Measurements from ENCODE around the gene QARS1.

Gene QARS1

DNA sequence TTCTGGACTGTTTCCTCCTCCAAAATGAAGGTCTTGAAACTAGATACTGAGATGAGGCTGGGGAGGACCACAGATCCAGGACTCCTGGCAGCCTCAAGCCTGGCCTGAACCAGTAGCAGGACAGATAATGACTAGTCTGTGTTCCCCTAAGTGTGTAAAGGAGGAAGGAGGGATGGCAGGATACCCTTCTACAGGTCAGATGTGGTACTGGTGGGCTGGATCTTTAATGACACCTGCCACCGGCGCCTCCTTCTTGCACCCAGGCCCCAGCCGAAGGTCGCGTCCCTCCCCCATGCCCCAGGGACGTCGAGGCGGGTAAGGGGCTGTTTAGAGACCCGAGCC, 15.5 kb upstream of the QARS1 start:
- no peak for DNase-seq

- DNase-seq = no peak
Observed at GRCh38 chr3:49119439-49119838, 14.9 kb upstream of the QARS1 start.

- DNase-seq = no peak
Observed at GRCh38 chr3:49119036-49119435, 14.5 kb upstream of the QARS1 start.

GRCh38 chr3:49112262-49112661, 7.7 kb upstream of the QARS1 start:
- no peak for DNase-seq

DNA sequence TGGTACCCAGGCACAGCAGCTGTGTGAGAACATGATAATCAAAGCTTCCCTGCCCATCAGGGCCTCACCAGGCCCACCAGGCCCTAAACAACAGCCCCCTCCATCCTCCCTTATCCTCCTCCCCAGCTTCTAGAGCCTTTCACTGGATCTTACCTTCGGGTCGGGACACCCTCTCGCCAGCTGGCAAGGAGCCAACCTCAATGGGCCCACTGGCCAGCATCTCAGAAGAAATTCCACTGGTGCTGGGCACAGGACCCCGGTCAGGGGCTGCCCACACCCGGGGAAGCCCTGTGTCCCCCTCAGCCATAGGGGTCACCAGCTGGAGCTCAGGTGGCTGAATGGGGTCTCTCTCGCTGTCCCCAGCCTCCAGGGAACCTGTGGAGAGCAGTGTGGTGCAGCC, 6.8 kb upstream of the QARS1 start:
- no peak for DNase-seq

- DNase-seq = no peak
Observed at GRCh38 chr3:49110780-49111179, 6.2 kb upstream of the QARS1 start.

DNA sequence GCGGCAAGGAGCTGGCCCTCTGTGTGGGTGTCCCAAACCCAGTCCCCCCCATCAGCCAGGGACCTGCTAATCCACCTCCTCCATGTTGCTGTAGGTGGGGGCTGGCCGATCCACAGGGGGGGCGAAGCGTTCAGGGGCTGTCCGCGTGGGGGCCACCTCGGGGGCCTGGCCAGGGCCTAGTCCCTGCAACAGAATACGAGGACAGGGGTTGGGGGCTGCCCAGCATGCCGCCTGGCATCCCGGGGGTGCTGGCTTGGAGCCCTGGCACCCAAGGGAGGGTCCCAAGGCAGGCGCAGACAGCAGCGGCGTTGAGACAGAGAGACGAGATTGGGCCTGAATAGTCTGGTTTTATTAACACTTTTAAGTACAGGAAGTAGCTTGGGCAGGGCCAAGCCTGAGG, 3.8 kb upstream of the QARS1 start:
- DNase-seq = no peak

GRCh38 chr3:49104052-49104426, 518 bp downstream of the QARS1 start:
- DNase-seq = no peak

DNA sequence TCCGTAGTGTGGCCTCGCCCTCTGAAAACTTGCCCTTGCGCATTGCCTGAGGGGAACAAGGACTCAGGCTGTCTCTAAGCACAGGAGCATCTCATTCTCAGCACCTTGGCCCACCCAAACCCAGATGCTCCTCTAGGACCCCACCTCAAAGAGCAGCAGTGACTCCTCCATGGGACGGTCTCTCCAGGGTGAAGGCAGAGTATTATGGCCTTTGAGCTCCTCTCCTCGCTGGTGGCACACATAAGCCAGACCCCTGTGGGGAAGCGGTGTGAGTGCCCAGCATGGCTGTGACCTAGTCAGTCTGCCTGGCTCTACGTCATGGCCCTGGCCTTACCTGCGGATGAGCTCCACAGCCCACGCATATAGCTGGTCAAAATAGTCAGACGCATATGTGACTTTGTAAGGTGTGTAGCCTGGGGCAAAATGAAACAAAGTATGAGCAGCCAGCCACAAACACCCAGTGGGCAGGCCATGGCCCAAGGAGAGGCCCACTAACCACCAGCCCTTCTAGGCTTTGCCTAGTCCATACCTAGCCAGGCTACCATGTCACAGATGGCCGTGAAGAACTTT, 4.4 kb downstream of the QARS1 start:
- DNase-seq = no peak

DNA sequence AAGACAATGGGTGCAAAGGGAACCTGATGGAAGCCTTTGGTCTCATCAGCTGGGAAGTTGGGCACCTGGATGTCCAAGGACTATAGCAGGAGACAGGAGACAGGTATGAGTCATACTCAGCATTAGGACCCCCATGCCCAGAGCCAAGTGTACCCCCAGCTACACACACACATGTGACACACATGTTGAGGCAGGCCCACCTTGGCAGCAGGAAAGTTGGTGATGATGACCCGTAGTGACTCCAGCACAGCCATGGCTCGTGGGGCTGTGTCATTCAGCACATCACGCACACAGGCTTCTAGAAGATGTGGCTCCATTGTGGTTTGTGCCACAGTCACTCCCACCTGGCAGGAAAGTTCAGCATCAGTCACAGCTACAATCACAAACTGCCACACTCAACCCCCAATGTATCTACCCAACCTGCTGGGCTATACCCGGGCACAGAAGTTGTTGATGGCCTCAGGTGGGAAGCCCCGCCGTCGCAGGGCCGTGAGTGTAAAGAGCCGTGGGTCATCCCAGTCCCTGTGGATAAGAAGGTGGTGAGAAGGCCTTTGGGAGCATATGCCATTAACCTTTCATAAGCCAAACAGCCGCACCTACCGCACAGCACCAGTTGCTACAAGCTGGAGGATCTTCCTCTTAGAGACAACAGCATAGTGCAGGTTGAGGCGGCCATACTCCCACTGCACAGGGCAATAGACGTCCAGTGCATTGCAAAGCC, 5.5 kb downstream of the QARS1 start:
- no peak for DNase-seq

DNA sequence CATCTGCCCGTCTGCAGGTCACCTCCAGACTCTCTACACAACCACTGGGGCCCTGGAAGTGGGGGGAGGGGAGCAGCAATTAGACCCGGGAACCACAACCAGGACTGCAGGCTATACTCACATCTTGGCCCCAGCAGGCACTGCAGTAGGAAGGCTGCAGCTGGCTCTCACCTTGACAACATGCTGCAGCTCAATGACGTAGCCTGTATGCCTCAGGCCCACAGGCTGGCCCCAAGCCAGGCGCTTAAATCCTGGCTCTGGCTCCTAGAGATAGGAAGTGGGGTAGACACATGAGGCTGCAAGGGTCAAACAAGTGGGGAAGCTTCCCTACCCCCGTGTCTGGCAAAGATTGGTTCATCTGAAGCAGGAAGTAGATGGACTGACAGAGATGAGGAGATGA, 6.1 kb downstream of the QARS1 start:
- DNase-seq = no peak

GRCh38 chr3:49093853-49094767, 10.4 kb downstream of the QARS1 start, which contains the start of gene QRICH1:
TSS of gene QRICH1 (minus strand) at chr3:49094071. CDS start at chr3:49077017, 17,054 bp downstream.
- DNase-seq = peak; percentile 99

GRCh38 chr3:49092938-49093852, 11.4 kb downstream of the QARS1 start:
- peak; percentile 78 for DNase-seq

DNA sequence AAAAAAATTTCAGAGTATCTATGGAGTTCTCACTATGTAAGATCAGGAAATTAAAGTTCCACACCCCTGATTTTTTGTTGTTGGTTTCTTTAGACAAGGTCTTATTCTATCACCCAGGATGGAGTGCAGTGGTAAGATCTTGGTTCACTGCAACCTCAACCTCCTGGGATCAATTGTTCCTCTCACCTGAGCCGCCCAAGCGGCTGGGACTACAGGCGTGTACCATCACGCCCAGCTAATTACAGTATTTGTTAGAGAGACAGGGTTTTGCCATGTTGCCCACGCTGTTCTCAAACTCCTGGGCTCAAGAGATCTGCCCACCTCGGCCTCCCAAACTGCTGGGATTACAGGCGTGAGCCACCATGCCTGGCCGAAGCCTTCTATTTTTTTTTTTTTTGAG, 23.1 kb downstream of the QARS1 start:
- DNase-seq = no peak

GRCh38 chr3:49079270-49079669, 25.3 kb downstream of the QARS1 start:
- DNase-seq = no peak

GRCh38 chr3:49076646-49077045, 27.9 kb downstream of the QARS1 start:
- DNase-seq = no peak

DNA sequence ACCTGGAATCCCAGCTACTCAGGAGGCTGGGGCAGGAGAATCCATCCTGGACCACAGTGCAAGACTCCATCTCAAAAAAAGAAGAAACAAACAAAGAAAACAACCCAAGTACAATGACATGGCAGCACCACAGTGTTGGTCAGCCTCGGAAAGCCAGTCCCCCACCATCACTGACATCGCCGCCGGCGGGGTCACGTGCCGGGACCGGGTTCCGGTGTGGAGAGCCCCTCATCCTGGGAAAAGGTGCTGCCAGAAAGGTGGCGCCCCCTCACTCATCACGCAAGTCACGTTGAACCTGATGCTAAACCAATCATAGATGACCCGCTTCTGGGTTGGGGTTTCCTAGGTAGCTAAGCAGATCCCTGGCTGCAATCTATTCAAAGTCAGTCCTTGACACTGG, 28.4 kb downstream of the QARS1 start:
- DNase-seq = no peak

DNA sequence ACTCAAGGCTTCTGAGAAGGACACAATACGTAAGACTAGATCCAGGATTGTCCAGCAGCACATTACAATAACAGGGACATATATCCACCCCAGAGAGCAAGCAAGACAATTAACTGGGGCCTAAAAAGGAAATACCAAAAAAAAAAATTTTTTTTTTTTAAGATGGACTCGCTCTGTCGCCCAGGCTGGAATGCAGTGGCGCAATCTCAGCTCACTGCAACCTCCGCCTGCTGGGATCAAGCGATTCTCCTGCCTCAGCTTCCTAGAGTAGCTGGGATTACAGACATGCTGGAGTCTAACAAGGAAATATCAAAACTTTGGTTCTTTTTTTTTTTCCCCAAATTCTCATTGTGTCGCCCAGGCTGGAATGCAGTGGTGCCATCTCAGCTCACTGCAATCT, 46.5 kb downstream of the QARS1 start:
- no peak for DNase-seq

GRCh38 chr3:49057268-49057667, 47.3 kb downstream of the QARS1 start:
- DNase-seq = no peak

GRCh38 chr3:49054344-49054862, 50.2 kb downstream of the QARS1 start:
- no peak for DNase-seq

DNA sequence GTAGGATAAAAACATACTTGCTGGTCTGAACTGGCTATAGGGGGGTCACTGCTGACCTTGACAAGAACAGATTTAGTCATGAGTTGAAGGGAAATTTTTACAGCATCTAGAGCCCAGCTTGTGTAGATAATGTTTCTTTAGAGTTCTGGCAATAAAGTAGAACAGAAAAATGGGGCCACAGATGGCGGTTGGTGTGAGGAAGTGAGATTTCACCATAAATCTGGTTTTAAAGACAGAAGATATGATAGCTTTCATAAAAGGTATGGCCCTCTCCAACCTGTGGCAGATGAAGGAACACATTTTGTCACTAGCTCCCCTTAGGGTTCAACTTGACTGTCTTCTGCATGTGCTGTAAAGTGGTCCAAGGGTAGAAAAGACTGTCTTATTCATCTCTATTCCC, 51.0 kb downstream of the QARS1 start:
- no peak for DNase-seq

All from EL (cell line).